Measurements from ENCODE around the gene HSPB9. TPM values are rescaled to one million over a fixed set of nuclear protein-coding genes. Genes with fewer than 3 reads are reported as not detected.

The HSPB9 gene
- total RNA-seq, 1 donor from 2014 or later, result not detected

DNA sequence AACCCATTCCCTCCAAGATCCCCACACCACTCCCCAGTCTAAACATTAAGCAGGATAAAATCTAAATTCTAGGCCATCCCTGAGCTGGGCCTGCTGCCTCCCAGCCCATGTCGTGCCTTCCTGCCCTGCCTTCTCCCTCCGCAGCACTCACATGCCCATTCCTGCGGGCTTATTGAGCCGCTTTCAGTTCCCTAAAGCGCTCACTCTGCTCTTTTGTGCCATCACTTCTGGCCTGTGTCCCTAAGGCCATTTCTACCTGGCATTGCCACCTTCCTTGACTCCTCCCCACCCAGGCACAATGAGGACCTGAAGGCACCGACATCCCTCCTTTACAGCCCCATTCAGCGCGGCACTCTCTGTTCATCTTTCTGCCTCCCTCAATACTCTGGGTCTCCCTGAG is 45.2 kb downstream of the HSPB9 start:
- H3K79me2 ChIP-seq (ENCODE audit: insufficient read depth, low read length), result no peaks in the 10 kb centered on the region
- no peak overlapping the region for H3K27ac Mint-ChIP-seq (ENCODE audit: unreplicated experiment)

DNA sequence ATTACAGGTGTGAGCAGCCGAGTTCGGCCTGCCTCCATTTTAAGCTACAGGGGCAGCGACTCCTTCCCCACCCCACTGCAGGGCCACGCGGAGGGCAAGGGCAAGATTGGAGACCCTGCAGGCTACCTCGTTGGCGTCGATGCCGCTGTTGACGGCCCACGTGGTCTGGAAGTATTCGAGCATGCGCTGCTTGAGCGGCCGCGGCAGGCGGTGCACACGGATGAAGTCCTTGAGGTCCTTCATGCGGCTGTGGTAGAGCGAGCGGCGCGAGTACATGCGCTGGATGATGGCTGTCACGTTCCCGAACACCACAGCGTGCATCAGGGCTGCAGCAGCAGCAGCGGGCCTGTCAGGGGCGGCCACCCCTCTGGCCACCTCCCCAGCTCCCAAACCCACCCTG is 46.7 kb downstream of the HSPB9 start:
- Histone ChIP-seq H3K27ac (ENCODE audit: low read depth, low read length) (no peak overlapping the region), H3K9me3 (ENCODE audit: insufficient read depth, low read depth, low read length) (no peaks in the 10 kb centered on the region), H3K36me3 (ENCODE audit: insufficient read depth, low read length) (no peaks in the 10 kb centered on the region), H3K4me3 (ENCODE audit: insufficient read depth, low read depth, low read length) (no peak overlapping the region), H3K4me2 (ENCODE audit: low read length) (no peak overlapping the region), H3K9ac (ENCODE audit: low read length) (no peak overlapping the region), H3K4me1 (ENCODE audit: insufficient read depth, low read length) (no peaks in the 10 kb centered on the region), H4K20me1 (ENCODE audit: insufficient read depth, low read length) (no peaks in the 10 kb centered on the region), H3K27me3 (ENCODE audit: insufficient read depth, low read length) (peaks cover 10% of the 10 kb centered on the region), H2AFZ (ENCODE audit: low read depth, low read length) (no peak overlapping the region), H3K79me2 (ENCODE audit: insufficient read depth, low read length) (no peaks in the 10 kb centered on the region)
- no peak overlapping the region for H3K27ac Mint-ChIP-seq (ENCODE audit: unreplicated experiment)
- no peak overlapping the region for H3K4me3 Mint-ChIP-seq (ENCODE audit: unreplicated experiment)
- TF ChIP-seq EZH2 (IDR thresholded peaks at IDR 0.05; ENCODE audit: insufficient read depth, low read length), result no peak
- TF ChIP-seq, protein P1, sequence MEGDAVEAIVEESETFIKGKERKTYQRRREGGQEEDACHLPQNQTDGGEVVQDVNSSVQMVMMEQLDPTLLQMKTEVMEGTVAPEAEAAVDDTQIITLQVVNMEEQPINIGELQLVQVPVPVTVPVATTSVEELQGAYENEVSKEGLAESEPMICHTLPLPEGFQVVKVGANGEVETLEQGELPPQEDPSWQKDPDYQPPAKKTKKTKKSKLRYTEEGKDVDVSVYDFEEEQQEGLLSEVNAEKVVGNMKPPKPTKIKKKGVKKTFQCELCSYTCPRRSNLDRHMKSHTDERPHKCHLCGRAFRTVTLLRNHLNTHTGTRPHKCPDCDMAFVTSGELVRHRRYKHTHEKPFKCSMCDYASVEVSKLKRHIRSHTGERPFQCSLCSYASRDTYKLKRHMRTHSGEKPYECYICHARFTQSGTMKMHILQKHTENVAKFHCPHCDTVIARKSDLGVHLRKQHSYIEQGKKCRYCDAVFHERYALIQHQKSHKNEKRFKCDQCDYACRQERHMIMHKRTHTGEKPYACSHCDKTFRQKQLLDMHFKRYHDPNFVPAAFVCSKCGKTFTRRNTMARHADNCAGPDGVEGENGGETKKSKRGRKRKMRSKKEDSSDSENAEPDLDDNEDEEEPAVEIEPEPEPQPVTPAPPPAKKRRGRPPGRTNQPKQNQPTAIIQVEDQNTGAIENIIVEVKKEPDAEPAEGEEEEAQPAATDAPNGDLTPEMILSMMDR (IDR thresholded peaks at IDR 0.05; ENCODE audit: insufficient read depth, low read depth, low read length), result no peak
- FAIRE-seq (no peak), DNase-seq (ENCODE audit: low read depth) (no peak)
- H3K9me3 Mint-ChIP-seq (ENCODE audit: unreplicated experiment), result peaks cover 6% of the 10 kb centered on the region
- H3K36me3 Mint-ChIP-seq (ENCODE audit: low read depth, unreplicated experiment), result peaks cover 3% of the 10 kb centered on the region
- peaks cover 54% of the 10 kb centered on the region for H3K27me3 Mint-ChIP-seq (ENCODE audit: low read depth, unreplicated experiment)
- H3K4me1 Mint-ChIP-seq (ENCODE audit: low read depth, unreplicated experiment), result no peaks in the 10 kb centered on the region

More for the DNA sequence above, 45.2 kb downstream of the HSPB9 start:
- Histone ChIP-seq H3K4me1 (ENCODE audit: insufficient read depth, low read length) (no peaks in the 10 kb centered on the region), H3K9me3 (ENCODE audit: insufficient read depth, low read depth, low read length) (no peaks in the 10 kb centered on the region), H3K27me3 (ENCODE audit: insufficient read depth, low read length) (peaks cover 4% of the 10 kb centered on the region), H3K4me3 (ENCODE audit: insufficient read depth, low read depth, low read length) (no peak overlapping the region), H3K27ac (ENCODE audit: low read depth, low read length) (no peak overlapping the region), H4K20me1 (ENCODE audit: insufficient read depth, low read length) (no peaks in the 10 kb centered on the region), H3K9ac (ENCODE audit: low read length) (no peak overlapping the region), H3K36me3 (ENCODE audit: insufficient read depth, low read length) (no peaks in the 10 kb centered on the region), H3K4me2 (ENCODE audit: low read length) (no peak overlapping the region), H2AFZ (ENCODE audit: low read depth, low read length) (no peak overlapping the region)
- Mint-ChIP-seq H3K4me3 (ENCODE audit: unreplicated experiment) (no peak overlapping the region), H3K4me1 (ENCODE audit: low read depth, unreplicated experiment) (no peaks in the 10 kb centered on the region), H3K9me3 (ENCODE audit: unreplicated experiment) (peaks cover 6% of the 10 kb centered on the region), H3K27me3 (ENCODE audit: low read depth, unreplicated experiment) (peaks cover 47% of the 10 kb centered on the region), H3K36me3 (ENCODE audit: low read depth, unreplicated experiment) (peaks cover 3% of the 10 kb centered on the region)
- TF ChIP-seq, protein P1 (IDR thresholded peaks at IDR 0.05; ENCODE audit: insufficient read depth, low read depth, low read length), result no peak
- TF ChIP-seq EZH2 (IDR thresholded peaks at IDR 0.05; ENCODE audit: insufficient read depth, low read length), result no peak
- DNase-seq (ENCODE audit: low read depth) (no peak), FAIRE-seq (no peak)

DNA sequence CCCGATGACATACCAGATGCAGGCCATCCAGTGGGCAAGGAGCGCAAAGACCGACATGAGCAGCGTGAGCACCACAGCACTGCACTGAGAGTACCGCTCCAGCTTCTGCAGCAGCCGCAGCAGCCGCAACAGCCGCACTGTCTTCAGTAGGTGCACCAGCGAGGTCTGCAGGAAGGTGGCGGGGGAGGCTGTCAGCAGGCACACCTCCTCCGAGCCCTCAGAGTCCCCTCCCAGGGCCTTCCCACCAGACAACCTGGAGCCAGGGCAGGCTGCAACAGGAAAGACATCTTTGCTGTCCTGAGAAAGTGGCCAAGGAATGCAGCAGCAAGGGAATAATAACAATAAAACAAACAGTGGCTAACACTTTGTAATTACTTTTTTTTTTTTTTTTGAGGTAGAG is 49.2 kb downstream of the HSPB9 start:
- Histone ChIP-seq H3K4me1 (ENCODE audit: insufficient read depth, low read length) (no peaks in the 10 kb centered on the region), H3K9me3 (ENCODE audit: insufficient read depth, low read depth, low read length) (no peaks in the 10 kb centered on the region), H3K79me2 (ENCODE audit: insufficient read depth, low read length) (no peaks in the 10 kb centered on the region), H3K9ac (ENCODE audit: low read length) (no peak overlapping the region), H3K27me3 (ENCODE audit: insufficient read depth, low read length) (peaks cover 13% of the 10 kb centered on the region), H3K4me3 (ENCODE audit: insufficient read depth, low read depth, low read length) (no peak overlapping the region), H2AFZ (ENCODE audit: low read depth, low read length) (no peak overlapping the region), H3K4me2 (ENCODE audit: low read length) (no peak overlapping the region), H4K20me1 (ENCODE audit: insufficient read depth, low read length) (no peaks in the 10 kb centered on the region), H3K36me3 (ENCODE audit: insufficient read depth, low read length) (no peaks in the 10 kb centered on the region), H3K27ac (ENCODE audit: low read depth, low read length) (no peak overlapping the region)
- peaks cover 55% of the 10 kb centered on the region for H3K27me3 Mint-ChIP-seq (ENCODE audit: low read depth, unreplicated experiment)
- peaks cover 6% of the 10 kb centered on the region for H3K9me3 Mint-ChIP-seq (ENCODE audit: unreplicated experiment)
- H3K36me3 Mint-ChIP-seq (ENCODE audit: low read depth, unreplicated experiment), result peaks cover 3% of the 10 kb centered on the region
- no peak overlapping the region for H3K27ac Mint-ChIP-seq (ENCODE audit: unreplicated experiment)
- TF ChIP-seq, protein P1 (IDR thresholded peaks at IDR 0.05; ENCODE audit: insufficient read depth, low read depth, low read length), result no peak
- TF ChIP-seq EZH2 (IDR thresholded peaks at IDR 0.05; ENCODE audit: insufficient read depth, low read length), result no peak
- H3K4me1 Mint-ChIP-seq (ENCODE audit: low read depth, unreplicated experiment), result no peaks in the 10 kb centered on the region
- FAIRE-seq, result no peak
- no peak for DNase-seq (ENCODE audit: low read depth)
- no peak overlapping the region for H3K4me3 Mint-ChIP-seq (ENCODE audit: unreplicated experiment)

Other genes with a start within 250 kb of the HSPB9 start
- gene ACLY, start 203.9 kb upstream of the HSPB9 start, total RNA-seq, result 296 and 326 TPM in 2 replicates
- gene ODAD4, start 192.2 kb upstream of the HSPB9 start, total RNA-seq, result 0.98 and 1.1 TPM in 2 replicates
- 169 and 177 TPM in 2 replicates for gene CNP, start 156.0 kb upstream of the HSPB9 start, total RNA-seq
- 82.9 and 96.0 TPM in 2 replicates for gene DNAJC7, start 105.4 kb upstream of the HSPB9 start, total RNA-seq
- gene NKIRAS2, start 102.7 kb upstream of the HSPB9 start, total RNA-seq, result 60.5 and 66.0 TPM in 2 replicates
- 0.19 and 0.23 TPM in 2 replicates for gene C17orf113, start 72.2 kb upstream of the HSPB9 start, total RNA-seq
- 0.36 and 0.39 TPM in 2 replicates for gene ZNF385C, start 24.3 kb upstream of the HSPB9 start, total RNA-seq
- 5.4 and 5.5 TPM in 2 replicates for gene DHX58, start 10.1 kb upstream of the HSPB9 start, total RNA-seq
- 23.6 and 25.5 TPM in 2 replicates for gene KAT2A, start 1.4 kb upstream of the HSPB9 start, total RNA-seq
- 201 and 209 TPM in 2 replicates for gene RAB5C, start 32.2 kb downstream of the HSPB9 start, total RNA-seq
- gene KCNH4, start 58.3 kb downstream of the HSPB9 start, total RNA-seq, result not detected in 2 replicates
- not detected in 2 replicates for gene HCRT, start 62.6 kb downstream of the HSPB9 start, total RNA-seq
- 0.26 and 0.64 TPM in 2 replicates for gene GHDC, start 71.7 kb downstream of the HSPB9 start, total RNA-seq
- gene STAT5B, start 153.6 kb downstream of the HSPB9 start, total RNA-seq, result 23.1 and 23.7 TPM in 2 replicates
- 0.77 and 1.9 TPM in 2 replicates for gene STAT5A, start 165.7 kb downstream of the HSPB9 start, total RNA-seq